Measurements from ENCODE around the gene GOLGA5.
"Not testable (repeated sequence)": the region's sequence is repeated elsewhere in the genome, so short reads cannot be mapped to it uniquely, and the experiment has no call there.

Gene GOLGA5

GRCh38 chr14:92793709-92794546 is at the start of gene GOLGA5:
GOLGA5 (plus strand) TSS chr14:92794305; CDS start chr14:92797438, 3,133 bp downstream.
- no peaks in the 10 kb centered on the region for H3K27me3 ChIP-seq (replicated peaks; ENCODE audit: control insufficient read depth, insufficient read depth, low read length)
- TF ChIP-seq CTCF (IDR thresholded peaks at IDR 0.05; ENCODE audit: insufficient read depth, low read length, poor library complexity, severe bottlenecking), result no peak
- H3K36me3 ChIP-seq (ENCODE audit: control insufficient read depth, insufficient read depth, low read length), result peaks cover 2% of the 10 kb centered on the region
- DNase-seq (ENCODE audit: extremely low read depth, insufficient read length), result peak; percentile 100
- H3K4me3 ChIP-seq (replicated peaks; ENCODE audit: low read depth, low read length), result peak within 1 kb of the TSS; percentile 99

GRCh38 chr14:92747701-92748258 is 46.3 kb upstream of the GOLGA5 start:
- peak overlapping the region; percentile 86 for H3K4me3 ChIP-seq (replicated peaks; ENCODE audit: low read depth, low read length)
- no peaks in the 10 kb centered on the region for H3K27me3 ChIP-seq (replicated peaks; ENCODE audit: control insufficient read depth, insufficient read depth, low read length)
- no peaks in the 10 kb centered on the region for H3K36me3 ChIP-seq (ENCODE audit: control insufficient read depth, insufficient read depth, low read length)
- no peak for TF ChIP-seq CTCF (IDR thresholded peaks at IDR 0.05; ENCODE audit: insufficient read depth, low read length, poor library complexity, severe bottlenecking)
- no peak for DNase-seq (ENCODE audit: extremely low read depth, insufficient read length)

- Histone ChIP-seq H3K36me3 (ENCODE audit: control insufficient read depth, insufficient read depth, low read length) (no peaks in the 10 kb centered on the region), H3K27me3 (replicated peaks; ENCODE audit: control insufficient read depth, insufficient read depth, low read length) (no peaks in the 10 kb centered on the region), H3K4me3 (replicated peaks; ENCODE audit: low read depth, low read length) (peak within 1 kb of the TSS; percentile 86)
- no peak for TF ChIP-seq CTCF (IDR thresholded peaks at IDR 0.05; ENCODE audit: insufficient read depth, low read length, poor library complexity, severe bottlenecking)
- DNase-seq (ENCODE audit: extremely low read depth, insufficient read length), result peak; percentile 91
Observed at GRCh38 chr14:92748259-92749016, 45.7 kb upstream of the GOLGA5 start, which contains the start of gene LGMN. LGMN (minus strand) TSS chr14:92748627; CDS start chr14:92732786, 15,841 bp downstream.

GRCh38 chr14:92750222-92750728 is 43.8 kb upstream of the GOLGA5 start:
- not testable (repeated sequence) for H3K4me3 ChIP-seq (replicated peaks; ENCODE audit: low read depth, low read length); DNase-seq (ENCODE audit: extremely low read depth, insufficient read length); H3K27me3 ChIP-seq (replicated peaks; ENCODE audit: control insufficient read depth, insufficient read depth, low read length); H3K36me3 ChIP-seq (ENCODE audit: control insufficient read depth, insufficient read depth, low read length)

- no peak for DNase-seq (ENCODE audit: extremely low read depth, insufficient read length)
- Histone ChIP-seq H3K27me3 (replicated peaks; ENCODE audit: control insufficient read depth, insufficient read depth, low read length) (no peaks in the 10 kb centered on the region), H3K36me3 (ENCODE audit: control insufficient read depth, insufficient read depth, low read length) (no peaks in the 10 kb centered on the region), H3K4me3 (replicated peaks; ENCODE audit: low read depth, low read length) (no peak overlapping the region)
- TF ChIP-seq CTCF (IDR thresholded peaks at IDR 0.05; ENCODE audit: insufficient read depth, low read length, poor library complexity, severe bottlenecking), result no peak
Observed at GRCh38 chr14:92750994-92751400, 43.1 kb upstream of the GOLGA5 start.
